ENCODE results near the gene RFPL1. TPM values are rescaled to one million over a fixed set of nuclear protein-coding genes. Genes with fewer than 3 reads are reported as not detected.
A peak's percentile ranks its signal among the peaks of the same experiment; 100 is the strongest.

The RFPL1 gene
- total RNA-seq, 1 donor from 2014 or later = not detected

- Mint-ChIP-seq H3K4me3 (ENCODE audit: unreplicated experiment) (no peak overlapping the region), H3K27me3 (ENCODE audit: unreplicated experiment) (peaks cover 24% of the 10 kb centered on the region), H3K36me3 (ENCODE audit: low read depth, unreplicated experiment) (peaks cover 12% of the 10 kb centered on the region), H3K9me3 (ENCODE audit: unreplicated experiment) (no peaks in the 10 kb centered on the region), H3K4me1 (ENCODE audit: unreplicated experiment) (peaks cover 39% of the 10 kb centered on the region), H3K27ac (ENCODE audit: unreplicated experiment) (no peak overlapping the region)
- no peak for DNase-seq (ENCODE audit: low spot score)
- TF ChIP-seq CTCF (IDR thresholded peaks at IDR 0.05; ENCODE audit: unreplicated experiment) = no peak
Observed at GRCh38 chr22:29480262-29480511, 41.8 kb downstream of the RFPL1 start.

- Mint-ChIP-seq H3K27ac (ENCODE audit: unreplicated experiment) (no peak overlapping the region), H3K36me3 (ENCODE audit: low read depth, unreplicated experiment) (peaks cover 12% of the 10 kb centered on the region), H3K4me1 (ENCODE audit: unreplicated experiment) (peaks cover 34% of the 10 kb centered on the region), H3K9me3 (ENCODE audit: unreplicated experiment) (no peaks in the 10 kb centered on the region), H3K27me3 (ENCODE audit: unreplicated experiment) (peaks cover 22% of the 10 kb centered on the region), H3K4me3 (ENCODE audit: unreplicated experiment) (no peak overlapping the region)
- DNase-seq (ENCODE audit: low spot score) = peak; percentile 72
- TF ChIP-seq CTCF (IDR thresholded peaks at IDR 0.05; ENCODE audit: unreplicated experiment) = peak; percentile 28
Observed at GRCh38 chr22:29480512-29481264, 42.3 kb downstream of the RFPL1 start.

- Mint-ChIP-seq H3K27ac (ENCODE audit: unreplicated experiment) (peak overlapping the region; percentile 37), H3K27me3 (ENCODE audit: unreplicated experiment) (peaks cover 22% of the 10 kb centered on the region)
Observed at GRCh38 chr22:29481265-29482000, 43.0 kb downstream of the RFPL1 start.

GRCh38 chr22:29482253-29482652 lies 43.9 kb downstream of the RFPL1 start:
- Mint-ChIP-seq H3K9me3 (ENCODE audit: unreplicated experiment) (no peaks in the 10 kb centered on the region), H3K4me3 (ENCODE audit: unreplicated experiment) (peak overlapping the region; percentile 90), H3K27me3 (ENCODE audit: unreplicated experiment) (peaks cover 20% of the 10 kb centered on the region)

More at GRCh38 chr22:29481265-29482000, 43.0 kb downstream of the RFPL1 start:
- peaks cover 12% of the 10 kb centered on the region for H3K36me3 Mint-ChIP-seq (ENCODE audit: low read depth, unreplicated experiment)
- no peak for TF ChIP-seq CTCF (IDR thresholded peaks at IDR 0.05; ENCODE audit: unreplicated experiment)
- H3K9me3 Mint-ChIP-seq (ENCODE audit: unreplicated experiment) = no peaks in the 10 kb centered on the region
- DNase-seq (ENCODE audit: low spot score) = peak; percentile 25
- H3K4me3 Mint-ChIP-seq (ENCODE audit: unreplicated experiment) = peak overlapping the region; percentile 90
- peaks cover 27% of the 10 kb centered on the region for H3K4me1 Mint-ChIP-seq (ENCODE audit: unreplicated experiment)

More at GRCh38 chr22:29482253-29482652, 43.9 kb downstream of the RFPL1 start:
- TF ChIP-seq CTCF (IDR thresholded peaks at IDR 0.05; ENCODE audit: unreplicated experiment) = no peak
- Mint-ChIP-seq H3K36me3 (ENCODE audit: low read depth, unreplicated experiment) (peaks cover 9% of the 10 kb centered on the region), H3K4me1 (ENCODE audit: unreplicated experiment) (peaks cover 26% of the 10 kb centered on the region), H3K27ac (ENCODE audit: unreplicated experiment) (no peak overlapping the region)
- DNase-seq (ENCODE audit: low spot score) = no peak
